Endothelial cell of umbilical vein (primary cell): Measurements from ENCODE around the gene CCNYL1. TPM values are rescaled to one million over a fixed set of nuclear protein-coding genes. Genes with fewer than 3 reads are reported as not detected.

Source experiments
- BruUV-seq: library from RNA; stranded (reverse); fragments of 400-500 nt; replicated peaks from 2 replicates; lab custom pipeline; 2021; lab: Mats Ljungman, UMichigan
- CTCF ChIA-PET: fragments of 300-600, 350-600 bp; sonication (Branson Sonifier 250); formaldehyde crosslinking; loops from one replicate; lab custom pipeline; 2021; ENCODE audit warnings: antibody characterized with exemption, inconsistent platforms; lab: Charles Lee
- POLR2A ChIA-PET: fragments of 300-600, 350-600 bp; sonication (Branson Sonifier 250); formaldehyde crosslinking; loops from one replicate; lab custom pipeline; 2021; ENCODE audit warnings: antibody characterized with exemption, inconsistent platforms; lab: Charles Lee
- DNase-seq: peaks from one replicate; pipeline ENCODE4 v3.0.0-alpha.2; 2011; ENCODE audit warnings: low read depth, low spot score
- FAIRE-seq: peaks from 2 replicates; lab custom pipeline; 2011; peaks lifted over from hg19 to GRCh38; lab: Jason Lieb, UNC
- H2AFZ ChIP-seq: 2 replicates; pipeline ENCODE4 v1.6.0; 2012; ENCODE audit warnings: low read depth, low read length, control low read depth, inconsistent platforms
- H3K27ac ChIP-seq: 2 replicates; pipeline ENCODE4 v1.5.1; 2011; ENCODE audit warnings: low read depth, mild to moderate bottlenecking, control low read depth, low read length, moderate library complexity; ENCODE audit not compliant: insufficient read depth
- H3K27me3 ChIP-seq, 2 experiments: 2 replicates each; pipeline versions ENCODE4 v1.6.0 to v1.6.1; 2011; ENCODE audit warnings: low read length in 2 of 2, mixed read lengths in 1 of 2; ENCODE audit not compliant: control insufficient read depth in 2 of 2, insufficient read depth in 2 of 2
- H3K36me3 ChIP-seq, 2 experiments: 2 replicates in 1 of 2; 3 replicates in 1 of 2; pipeline ENCODE4 v1.5.1; 2011; ENCODE audit warnings: low read length in 2 of 2, mild to moderate bottlenecking in 1 of 2, moderate library complexity in 1 of 2; ENCODE audit not compliant: control insufficient read depth in 2 of 2, insufficient read depth in 2 of 2; ENCODE audit errors: extremely low read depth in 1 of 2
- H3K4me1 ChIP-seq: 3 replicates; pipeline ENCODE4 v1.5.1; 2011; ENCODE audit warnings: mild to moderate bottlenecking, low read length; ENCODE audit not compliant: control insufficient read depth, insufficient read depth; ENCODE audit errors: extremely low read depth
- H3K4me2 ChIP-seq: 2 replicates; pipeline ENCODE4 v1.6.1; 2011; ENCODE audit warnings: low read length, control low read depth, mixed read lengths; ENCODE audit not compliant: insufficient read depth
- H3K4me3 ChIP-seq, 3 experiments: fragments of 200-600 bp in 1 of 3; sonication (generic), shearing (Covaris generic) in 1 of 3; replicated peaks in 1 of 3; 2 replicates each; pipeline ENCODE4 v1.5.1; 2011 to 2016; ENCODE audit warnings: control low read depth in 3 of 3, low read length in 3 of 3, mild to moderate bottlenecking in 2 of 3, inconsistent platforms in 1 of 3, low read depth in 1 of 3, moderate library complexity in 1 of 3; ENCODE audit not compliant: insufficient read depth in 1 of 3
- H3K79me2 ChIP-seq: 2 replicates; pipeline ENCODE4 v1.6.0; 2012; ENCODE audit warnings: low read length, inconsistent platforms; ENCODE audit not compliant: control insufficient read depth, insufficient read depth
- H3K9ac ChIP-seq: replicated peaks from 2 replicates; pipeline ENCODE3; 2011; ENCODE audit warnings: low read length, control low read depth; ENCODE audit not compliant: insufficient read depth; ENCODE audit errors: extremely low read depth
- H3K9me1 ChIP-seq: replicated peaks from 3 replicates; pipeline ENCODE4 v1.6.0; 2011; ENCODE audit warnings: mild to moderate bottlenecking, low read length; ENCODE audit not compliant: control insufficient read depth, insufficient read depth; ENCODE audit errors: extremely low read depth
- H3K9me3 ChIP-seq: replicated peaks from 2 replicates; pipeline ENCODE4 v1.5.1; 2012; ENCODE audit warnings: low read length, inconsistent platforms; ENCODE audit not compliant: control insufficient read depth, insufficient read depth
- H4K20me1 ChIP-seq: replicated peaks from 2 replicates; pipeline ENCODE3; 2011; ENCODE audit warnings: mild to moderate bottlenecking, low read length; ENCODE audit not compliant: control insufficient read depth, insufficient read depth; ENCODE audit errors: extremely low read depth
- EZH2 ChIP-seq: IDR thresholded peaks from 2 replicates; pipeline ENCODE4 v1.6.1; 2012; ENCODE audit warnings: borderline replicate concordance, low read depth, mild to moderate bottlenecking, moderate library complexity, low read length, inconsistent platforms; ENCODE audit not compliant: severe bottlenecking
- POLR2AphosphoS5 ChIP-seq: IDR thresholded peaks from 2 replicates; pipeline ENCODE4 v1.6.1; 2012; ENCODE audit warnings: low read depth, mild to moderate bottlenecking, control low read depth, low read length, moderate library complexity; ENCODE audit not compliant: insufficient read depth
- dilution Hi-C: fragments of 300-500 bp; cut with MboI; formaldehyde crosslinking; loops from one replicate; pipeline ENCODE4 v1.15.0; 2019; ENCODE audit warnings: low sequenced_read_pairs; ENCODE audit not compliant: extremely low pct_ligation_motif_present
- intact Hi-C: fragments of 100-400 bp; cut with micrococcal nuclease; formaldehyde crosslinking; loops from one replicate; pipeline ENCODE4 v1.10.0; 2022
- polyA plus RNA-seq, 4 experiments: library from polyadenylated mRNA; depleted of rRNA in 3 of 4; stranded (reverse) in 3 of 4; unstranded in 1 of 4; fragments of >200 nt; gene quantifications; 2 replicates each; pipeline versions ENCODE4 v1.2.1 to v1.2.3, GENCODE V29; 2011 to 2012; ENCODE audit warnings: missing spikeins in 1 of 4
- total RNA-seq: library from RNA; stranded (reverse); gene quantifications from 2 replicates; pipeline ENCODE4 v1.2.3, GENCODE V29; 2021
- TF ChIP-seq, protein P1 (sequence below), 2 donors: IDR thresholded peaks; 1 replicate in 1 of 2; 2 replicates in 1 of 2; pipeline ENCODE4 v1.5.1; 2011; ENCODE audit warnings: low read length in 2 of 2, mild to moderate bottlenecking in 2 of 2, moderate library complexity in 2 of 2, control low read depth in 1 of 2, inconsistent platforms in 1 of 2, low read depth in 1 of 2; ENCODE audit not compliant: insufficient read depth in 1 of 2; ENCODE audit errors: extremely low read depth in 1 of 2

The CCNYL1 gene
- total and polyA plus RNA-seq, 2 donors (not counting 3 experiments of a cell fraction or from before 2014, with no cell fraction given): 15.2 to 49.3 TPM

DNA sequence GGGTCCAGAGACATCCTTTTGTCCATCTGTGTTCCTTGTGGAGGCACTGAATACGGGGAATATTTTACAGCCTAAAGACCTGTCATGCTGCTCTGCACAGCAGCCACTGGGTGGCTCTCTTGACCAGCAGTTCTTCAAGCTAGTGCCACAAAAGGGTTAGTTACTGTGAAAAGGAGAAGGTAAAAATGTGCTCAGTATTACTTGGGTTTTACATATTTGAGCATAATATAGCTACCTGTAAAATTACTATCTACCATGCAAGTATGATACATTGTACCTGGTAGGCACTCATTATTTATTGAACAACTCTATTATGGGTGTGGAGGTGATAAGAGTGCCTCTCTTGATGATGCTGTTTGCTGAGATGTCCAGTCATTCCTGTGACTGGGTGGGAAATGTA lies 34.7 kb downstream of the CCNYL1 start:
- TF ChIP-seq, protein P1, sequence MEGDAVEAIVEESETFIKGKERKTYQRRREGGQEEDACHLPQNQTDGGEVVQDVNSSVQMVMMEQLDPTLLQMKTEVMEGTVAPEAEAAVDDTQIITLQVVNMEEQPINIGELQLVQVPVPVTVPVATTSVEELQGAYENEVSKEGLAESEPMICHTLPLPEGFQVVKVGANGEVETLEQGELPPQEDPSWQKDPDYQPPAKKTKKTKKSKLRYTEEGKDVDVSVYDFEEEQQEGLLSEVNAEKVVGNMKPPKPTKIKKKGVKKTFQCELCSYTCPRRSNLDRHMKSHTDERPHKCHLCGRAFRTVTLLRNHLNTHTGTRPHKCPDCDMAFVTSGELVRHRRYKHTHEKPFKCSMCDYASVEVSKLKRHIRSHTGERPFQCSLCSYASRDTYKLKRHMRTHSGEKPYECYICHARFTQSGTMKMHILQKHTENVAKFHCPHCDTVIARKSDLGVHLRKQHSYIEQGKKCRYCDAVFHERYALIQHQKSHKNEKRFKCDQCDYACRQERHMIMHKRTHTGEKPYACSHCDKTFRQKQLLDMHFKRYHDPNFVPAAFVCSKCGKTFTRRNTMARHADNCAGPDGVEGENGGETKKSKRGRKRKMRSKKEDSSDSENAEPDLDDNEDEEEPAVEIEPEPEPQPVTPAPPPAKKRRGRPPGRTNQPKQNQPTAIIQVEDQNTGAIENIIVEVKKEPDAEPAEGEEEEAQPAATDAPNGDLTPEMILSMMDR (IDR thresholded peaks at IDR 0.05; ENCODE audit: extremely low read depth in 1 of 2, insufficient read depth in 1 of 2, low read depth in 1 of 2, low read length in 2 of 2): peak; percentile 83 to 87
- no peak for TF ChIP-seq EZH2
- TF ChIP-seq POLR2AphosphoS5: no peak
- DNase-seq: peak; percentile 65
- Histone ChIP-seq H3K4me1 (no peaks in the 10 kb centered on the region), H3K9ac (no peak overlapping the region), H3K27ac (no peak overlapping the region), H3K9me3 (no peaks in the 10 kb centered on the region), H3K4me3 (no peak overlapping the region), H4K20me1 (no peaks in the 10 kb centered on the region), H3K79me2 (no peaks in the 10 kb centered on the region), H3K27me3 (no peaks in the 10 kb centered on the region), H3K4me2 (no peak overlapping the region), H3K9me1 (no peaks in the 10 kb centered on the region), H2AFZ (no peak overlapping the region), H3K36me3 (peaks cover 6 to 12% of the 10 kb centered on the region in 2 experiments)
- POLR2A ChIA-PET: no interaction called here
- intact Hi-C loops (loop anchor here (1.0 kb wide), 5 partner anchors 119 to 326 kb away; no protein-coding TSS in a partner anchor), dilution Hi-C loops (no loop called here)
- CTCF ChIA-PET: interaction anchor here (0.6 to 9.7 kb wide), 44 partner anchors 8 to 946 kb away, joined by 3 to 217 read pairs (median 4); partner anchors contain the start of genes CRYGD, IDH1, METTL21A and PLEKHM3
- FAIRE-seq: peak; percentile 74
- no TSS peak for BruUV-seq
